HG03039 (cell line): ENCODE data around the gene PTCRA.
"Not testable (repeated sequence)": the region's sequence is repeated elsewhere in the genome, so short reads cannot be mapped to it uniquely, and the experiment has no call there.

Experiments
- ATAC-seq: cut with Tn5 transposase; IDR thresholded peaks from one replicate; pipeline ENCODE4 v1.9.1; 2021; ENCODE audit warnings: mild to moderate bottlenecking, moderate library complexity; ENCODE audit not compliant: unreplicated experiment

PTCRA gene

GRCh38 chr6:42938987-42939809 is 23.3 kb downstream of the PTCRA start:
- ATAC-seq, result no peak

- no peak for ATAC-seq
Measured at GRCh38 chr6:42939810-42940167, 23.9 kb downstream of the PTCRA start.

GRCh38 chr6:42940493-42941045 is 24.7 kb downstream of the PTCRA start:
- no peak for ATAC-seq

- not testable (repeated sequence) for ATAC-seq
Measured at GRCh38 chr6:42941356-42941755, 25.5 kb downstream of the PTCRA start.

GRCh38 chr6:42942444-42942843 is 26.6 kb downstream of the PTCRA start:
- no peak for ATAC-seq

GRCh38 chr6:42947950-42948349 is 32.1 kb downstream of the PTCRA start:
- ATAC-seq, result no peak

DNA sequence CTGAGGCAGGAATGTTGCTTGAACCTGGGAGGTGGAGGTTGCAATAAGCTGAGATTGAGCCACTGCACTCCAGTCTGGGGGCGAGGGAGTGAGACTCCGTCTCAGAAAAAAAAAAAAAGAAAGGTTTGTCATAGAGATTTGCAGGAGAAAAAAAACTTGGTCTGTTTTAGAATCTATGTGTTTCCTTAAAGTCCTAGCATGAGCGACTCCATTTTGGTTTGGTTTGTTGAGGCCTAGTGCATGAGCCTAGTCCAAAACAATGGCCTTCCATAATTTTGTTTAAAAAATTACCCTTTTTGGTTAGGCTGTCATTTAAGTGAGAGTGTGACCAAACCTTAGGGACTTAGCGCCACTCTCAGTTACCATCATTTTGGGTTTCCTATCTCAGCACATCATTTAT is 36.5 kb downstream of the PTCRA start:
- no peak for ATAC-seq

- ATAC-seq, result not testable (repeated sequence)
Measured at GRCh38 chr6:42954405-42954804, 38.6 kb downstream of the PTCRA start.

DNA sequence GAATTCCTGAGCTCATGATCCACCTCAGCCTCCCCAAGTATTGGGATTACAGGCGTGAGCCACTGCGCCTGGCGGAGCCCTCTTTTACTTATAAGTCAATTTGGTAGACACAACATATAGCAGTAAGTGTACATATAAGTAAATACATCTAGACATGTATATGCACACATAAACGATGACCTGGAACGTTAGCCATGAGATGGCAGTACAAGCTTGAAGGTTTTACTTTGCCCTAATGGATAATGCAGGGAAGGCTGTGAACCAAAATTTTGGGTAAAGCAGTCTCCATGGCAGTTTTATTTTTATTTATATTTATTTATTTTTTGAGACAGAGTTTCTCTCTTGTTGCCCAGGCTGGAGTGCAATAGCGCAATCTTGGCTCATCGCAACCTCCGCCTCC is 42.3 kb downstream of the PTCRA start:
- ATAC-seq, result no peak

GRCh38 chr6:42959917-42960242 is 44.0 kb downstream of the PTCRA start:
- ATAC-seq, result no peak

DNA sequence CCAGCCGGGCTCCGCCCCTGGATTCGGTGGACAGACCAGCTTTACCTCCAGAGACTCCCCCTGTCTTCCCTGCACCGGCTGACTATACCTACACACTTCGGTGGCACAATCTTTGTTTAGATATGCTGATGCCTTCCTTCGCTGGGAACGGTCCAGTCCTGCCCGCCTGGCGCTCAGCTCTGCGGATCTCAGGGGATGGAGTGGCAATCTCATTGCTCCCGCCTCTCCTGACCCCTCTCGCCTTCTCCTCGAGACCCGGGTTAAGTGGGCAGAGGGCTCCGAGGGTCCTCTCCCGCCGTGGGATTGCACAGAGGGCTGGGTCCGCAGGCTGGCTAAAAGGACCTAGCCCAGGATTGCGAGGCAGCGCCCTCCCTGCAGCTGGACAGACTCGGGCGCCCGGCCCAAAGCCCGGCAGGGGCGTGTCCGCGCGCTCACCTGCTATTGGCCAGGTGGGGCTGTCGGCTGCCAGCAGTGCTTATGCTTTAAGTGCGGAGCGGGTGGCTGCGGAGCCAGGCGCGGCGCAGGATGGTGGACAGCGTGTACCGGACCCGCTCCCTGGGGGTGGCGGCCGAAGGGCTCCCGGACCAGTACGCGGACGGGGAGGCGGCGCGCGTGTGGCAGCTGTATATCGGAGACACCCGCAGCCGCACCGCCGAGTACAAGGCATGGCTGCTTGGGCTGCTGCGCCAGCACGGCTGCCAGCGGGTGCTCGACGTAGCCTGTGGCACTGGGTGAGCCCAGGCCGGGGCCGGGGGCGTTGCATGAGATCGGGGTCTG is 44.6 kb downstream of the PTCRA start, which contains the start of gene GNMT:
Gene GNMT (plus strand): TSS at position 512 of the 777 bp plus-strand sequence. CDS start 14 bp downstream, at position 526.
- ATAC-seq, result no peak

- ATAC-seq, result no peak
Measured at GRCh38 chr6:42961020-42961470, 45.2 kb downstream of the PTCRA start.

DNA sequence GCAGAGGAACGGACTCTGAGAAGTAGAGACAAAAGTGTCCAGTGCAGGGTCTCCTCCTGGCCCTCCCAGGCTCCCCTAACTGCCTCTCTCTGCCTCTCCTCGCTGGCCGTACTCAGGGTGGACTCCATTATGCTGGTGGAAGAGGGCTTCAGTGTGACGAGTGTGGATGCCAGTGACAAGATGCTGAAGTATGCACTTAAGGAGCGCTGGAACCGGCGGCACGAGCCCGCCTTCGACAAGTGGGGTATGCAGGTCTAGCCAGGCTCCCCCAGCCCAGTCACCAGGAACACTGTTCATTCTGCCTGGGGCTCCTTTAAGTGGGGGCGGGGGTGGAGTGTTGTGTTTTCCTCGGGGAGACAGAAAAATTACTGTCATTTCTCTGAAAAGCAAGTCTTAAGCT is 46.2 kb downstream of the PTCRA start:
- no peak for ATAC-seq

- ATAC-seq, result no peak
Measured at GRCh38 chr6:42962502-42963178, 46.8 kb downstream of the PTCRA start.

DNA sequence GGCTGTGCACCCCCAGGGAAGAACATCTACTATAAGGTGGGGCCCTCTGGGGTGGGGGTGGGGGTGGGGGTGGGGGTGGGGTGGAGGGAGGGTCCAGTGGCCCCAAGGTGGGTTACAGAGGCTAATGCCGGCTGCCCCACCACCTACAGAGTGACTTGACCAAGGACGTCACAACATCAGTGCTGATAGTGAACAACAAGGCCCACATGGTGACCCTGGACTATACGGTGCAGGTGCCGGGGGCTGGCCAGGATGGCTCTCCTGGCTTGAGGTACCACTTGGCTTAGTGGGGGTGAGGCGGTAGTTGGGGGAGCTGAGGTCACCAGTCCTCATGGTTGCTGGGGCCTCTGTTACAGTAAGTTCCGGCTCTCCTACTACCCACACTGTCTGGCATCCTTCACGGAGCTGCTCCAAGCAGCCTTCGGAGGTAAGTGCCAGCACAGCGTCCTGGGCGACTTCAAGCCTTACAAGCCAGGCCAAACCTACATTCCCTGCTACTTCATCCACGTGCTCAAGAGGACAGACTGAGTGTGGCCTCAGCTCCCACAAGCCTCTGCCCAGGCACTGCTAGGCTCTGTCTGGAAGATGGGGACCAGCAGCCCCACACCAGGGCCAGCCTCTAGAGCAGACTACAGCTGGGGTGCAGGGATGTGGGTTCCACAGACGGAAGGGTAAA is 47.5 kb downstream of the PTCRA start:
- no peak for ATAC-seq

GRCh38 chr6:42963855-42964605 is 48.2 kb downstream of the PTCRA start:
- ATAC-seq, result no peak

DNA sequence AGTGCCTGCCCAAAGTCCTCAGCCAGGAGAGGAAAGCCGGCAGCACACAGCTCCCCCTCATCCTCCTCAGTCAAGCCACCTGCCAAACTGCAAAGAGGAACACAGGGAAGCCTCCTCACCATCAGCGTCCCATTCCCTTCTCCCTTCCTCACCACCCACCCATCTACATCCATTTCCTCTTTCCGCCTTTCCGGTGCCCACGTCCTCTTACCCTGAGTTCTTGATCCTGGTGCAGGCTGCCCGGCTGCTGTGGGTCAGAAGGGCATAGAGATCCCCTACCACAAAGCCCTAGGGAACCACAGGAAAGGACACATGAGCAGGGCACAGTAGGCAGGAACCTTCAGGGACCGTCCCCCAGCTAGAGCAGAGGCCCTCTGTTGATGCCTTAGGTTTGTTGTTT is 50.7 kb downstream of the PTCRA start:
- no peak for ATAC-seq

DNA sequence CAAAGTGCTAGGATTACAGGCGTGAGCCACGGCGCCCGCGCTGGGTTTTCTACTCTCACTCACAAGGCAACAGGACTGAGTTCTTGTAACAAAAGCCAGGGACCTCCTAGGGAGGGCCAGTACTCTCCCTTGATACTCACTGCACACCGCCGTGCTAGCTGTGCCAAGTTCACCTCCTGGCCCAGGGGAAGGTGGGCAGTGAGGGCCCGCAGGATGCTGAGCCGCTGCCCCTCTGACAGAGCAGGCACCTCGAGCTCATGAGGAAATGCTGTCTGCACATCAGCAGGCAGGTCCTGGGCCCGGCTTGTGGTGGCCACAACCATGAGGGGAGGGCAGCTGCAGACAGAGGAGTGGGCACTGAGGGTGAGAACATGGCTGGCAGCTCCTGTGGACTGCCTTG is 51.4 kb downstream of the PTCRA start:
- ATAC-seq, result no peak

DNA sequence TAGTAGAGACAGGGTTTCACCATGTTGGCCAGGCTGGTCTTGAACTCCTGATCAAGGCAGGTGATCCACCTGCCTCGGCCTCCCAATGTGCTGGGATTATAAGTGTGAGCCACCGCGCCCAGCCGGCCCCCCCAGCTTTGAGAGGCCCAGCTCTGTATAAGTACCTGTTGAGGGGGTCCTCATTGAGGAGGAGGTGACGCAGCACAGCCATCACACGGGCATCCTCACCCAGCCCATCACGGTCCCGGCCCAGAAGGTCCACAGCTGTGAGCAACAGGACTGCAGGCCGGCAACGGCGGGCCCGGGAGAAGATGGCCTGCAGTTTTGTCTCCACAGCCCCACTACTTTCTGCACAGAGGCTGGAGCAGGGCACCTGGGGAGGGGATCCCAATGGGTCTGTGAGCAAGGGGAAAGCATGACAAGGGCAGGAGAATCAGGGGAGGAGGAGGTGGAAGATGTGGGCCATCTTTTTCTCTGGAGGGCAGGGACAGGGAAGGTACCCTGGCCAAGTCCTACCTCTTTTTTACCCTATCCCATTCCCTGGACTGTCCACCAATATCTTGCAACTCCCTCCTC is 52.4 kb downstream of the PTCRA start:
- no peak for ATAC-seq

DNA sequence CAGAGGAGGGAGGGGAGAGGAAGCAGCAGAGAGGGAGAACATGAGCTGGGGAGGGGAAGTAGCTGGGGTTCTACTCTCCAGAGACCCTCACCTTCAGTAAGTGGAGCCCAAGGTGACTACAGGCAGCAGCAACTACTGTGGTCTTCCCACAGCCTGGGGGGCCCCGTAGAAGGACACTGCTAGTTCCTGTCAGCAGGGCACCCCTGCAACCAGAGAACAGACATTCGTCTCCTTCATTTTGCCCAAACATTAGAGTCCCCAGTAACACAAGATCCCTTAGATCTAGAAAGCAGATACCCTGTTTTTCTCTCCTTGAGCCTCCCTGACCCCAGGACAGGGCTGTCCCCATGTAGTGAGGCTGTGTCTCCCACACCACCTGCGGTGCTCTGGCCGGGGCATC is 52.9 kb downstream of the PTCRA start:
- ATAC-seq, result no peak
